Testis (tissue), 3 donors: ENCODE data around the gene RFX1. TPM values are rescaled to one million over a fixed set of nuclear protein-coding genes. Genes with fewer than 3 reads are reported as not detected.

Source experiments
- DNase-seq: peaks from one replicate; pipeline ENCODE4 v3.0.0-alpha.2; 2019
- H3K27ac ChIP-seq, 2 donors: fragments of 200-600 bp; sonication (generic); one replicate each; pipeline ENCODE4 v1.5.1; 2019
- H3K27me3 ChIP-seq: fragments of 200-600 bp; sonication (generic); one replicate; pipeline ENCODE4 v1.5.1; 2019
- H3K36me3 ChIP-seq: fragments of 200-600 bp; sonication (generic); one replicate; pipeline ENCODE4 v1.5.1; 2017; ENCODE audit warnings: low read depth; ENCODE audit errors: missing control alignments
- H3K4me1 ChIP-seq: fragments of 200-600 bp; sonication (generic); one replicate; pipeline ENCODE4 v1.5.1; 2019
- H3K4me3 ChIP-seq, 2 donors: fragments of 200-600 bp; sonication (generic); one replicate each; pipeline ENCODE4 v1.5.1; 2017 to 2019
- H3K9me3 ChIP-seq: fragments of 200-600 bp; sonication (generic); one replicate; pipeline ENCODE4 v1.5.1; 2017
- POLR2A ChIP-seq: fragments of 450-650 bp; IDR thresholded peaks from one replicate; pipeline ENCODE4 v1.6.1; 2017; ENCODE audit warnings: antibody characterized with exemption, mild to moderate bottlenecking, moderate library complexity
- WGBS, 2 donors: methylation state at CpG; one replicate each; pipeline ENCODE4 v1.1.5; 2018; 5-methylcytosine and 5-hydroxymethylcytosine counted together
- intact Hi-C: fragments of 100-400 bp; cut with DNase I; formaldehyde crosslinking; loops from one replicate; pipeline ENCODE4 v1.15.1; 2023; ENCODE audit warnings: low total_unique reads
- polyA plus RNA-seq: library from polyadenylated mRNA; stranded (reverse); fragments of 350-450 nt; fragmentation: Illumina TruSeq; extraction: RNeasy Lipid Tissue Mini Kit (QIAGEN cat#74804); gene quantifications from one replicate; pipeline ENCODE4 v1.2.3, GENCODE V29; 2014; ENCODE audit warnings: low read depth, low replicate concordance; ENCODE audit not compliant: insufficient read depth
- total RNA-seq, 2 donors: library from RNA; depleted of rRNA; stranded (reverse); fragments of >200 nt; gene quantifications; one replicate each; pipeline ENCODE4 v1.2.3, GENCODE V29; 2016
- TF ChIP-seq, protein P1 (sequence below), 3 experiments: fragments of 450-650 bp in 2 of 3; fragments of 200-600 bp in 1 of 3; sonication (generic) in 1 of 3; IDR thresholded peaks; one replicate each; pipeline ENCODE4 v1.5.1; 2016 to 2019; ENCODE audit warnings: antibody characterized with exemption in 3 of 3, mild to moderate bottlenecking in 2 of 3, moderate library complexity in 1 of 3

RFX1 gene
- total and polyA plus RNA-seq, 3 donors from 2014 or later, result 18.3 to 40.9 (median 24.2) TPM

DNA sequence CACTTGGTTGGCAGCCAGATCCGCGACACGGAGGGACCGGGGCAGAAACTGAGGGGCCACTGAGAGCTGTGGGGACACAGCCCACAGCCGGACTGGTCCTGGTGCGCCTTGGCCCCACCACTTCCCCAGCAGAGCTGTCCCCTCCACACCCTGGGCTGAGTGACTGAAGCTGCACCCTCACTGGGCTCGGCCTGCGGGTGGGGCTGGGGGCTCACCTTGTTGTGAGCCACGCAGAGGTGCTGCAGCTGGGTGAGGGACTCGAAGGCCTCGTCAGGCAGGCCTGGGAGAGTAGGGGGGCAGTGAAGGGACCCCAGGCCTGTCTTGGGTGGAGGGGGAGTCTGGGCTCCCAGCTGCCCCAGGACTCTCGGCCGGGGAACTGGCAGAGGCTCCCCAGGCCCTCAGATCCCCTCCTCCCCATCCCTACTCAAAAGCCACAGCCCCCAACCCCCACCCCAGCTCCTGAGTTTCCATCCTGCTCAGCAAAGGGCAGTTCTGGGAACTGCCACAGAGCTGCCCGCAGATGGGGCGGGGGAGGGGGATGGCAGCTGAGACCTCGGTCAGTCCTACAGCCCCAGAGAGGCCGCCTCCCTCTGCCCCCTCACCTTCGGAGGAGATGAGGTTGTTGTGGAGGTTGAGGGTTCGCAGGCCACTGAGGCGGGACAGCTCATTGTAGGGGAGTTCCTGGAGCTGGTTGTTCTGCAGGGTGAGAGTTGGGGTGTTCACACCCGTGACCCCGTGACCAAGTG, 70.2 kb downstream of the RFX1 start:
- DNase-seq, result no peak
- TF ChIP-seq, protein P1, sequence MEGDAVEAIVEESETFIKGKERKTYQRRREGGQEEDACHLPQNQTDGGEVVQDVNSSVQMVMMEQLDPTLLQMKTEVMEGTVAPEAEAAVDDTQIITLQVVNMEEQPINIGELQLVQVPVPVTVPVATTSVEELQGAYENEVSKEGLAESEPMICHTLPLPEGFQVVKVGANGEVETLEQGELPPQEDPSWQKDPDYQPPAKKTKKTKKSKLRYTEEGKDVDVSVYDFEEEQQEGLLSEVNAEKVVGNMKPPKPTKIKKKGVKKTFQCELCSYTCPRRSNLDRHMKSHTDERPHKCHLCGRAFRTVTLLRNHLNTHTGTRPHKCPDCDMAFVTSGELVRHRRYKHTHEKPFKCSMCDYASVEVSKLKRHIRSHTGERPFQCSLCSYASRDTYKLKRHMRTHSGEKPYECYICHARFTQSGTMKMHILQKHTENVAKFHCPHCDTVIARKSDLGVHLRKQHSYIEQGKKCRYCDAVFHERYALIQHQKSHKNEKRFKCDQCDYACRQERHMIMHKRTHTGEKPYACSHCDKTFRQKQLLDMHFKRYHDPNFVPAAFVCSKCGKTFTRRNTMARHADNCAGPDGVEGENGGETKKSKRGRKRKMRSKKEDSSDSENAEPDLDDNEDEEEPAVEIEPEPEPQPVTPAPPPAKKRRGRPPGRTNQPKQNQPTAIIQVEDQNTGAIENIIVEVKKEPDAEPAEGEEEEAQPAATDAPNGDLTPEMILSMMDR (IDR thresholded peaks at IDR 0.05), result no peak
- TF ChIP-seq POLR2A, result no peak
- Histone ChIP-seq H3K27ac (no peak overlapping the region), H3K27me3 (no peaks in the 10 kb centered on the region), H3K36me3 (no peaks in the 10 kb centered on the region), H3K4me3 (no peak overlapping the region), H3K9me3 (no peaks in the 10 kb centered on the region), H3K4me1 (peaks cover 4% of the 10 kb centered on the region)
- intact Hi-C loops, result no loop called here
- 79 to 83% methylated on average over 16 to 22 of the region's 22 CpGs for WGBS, 2 donors

DNA sequence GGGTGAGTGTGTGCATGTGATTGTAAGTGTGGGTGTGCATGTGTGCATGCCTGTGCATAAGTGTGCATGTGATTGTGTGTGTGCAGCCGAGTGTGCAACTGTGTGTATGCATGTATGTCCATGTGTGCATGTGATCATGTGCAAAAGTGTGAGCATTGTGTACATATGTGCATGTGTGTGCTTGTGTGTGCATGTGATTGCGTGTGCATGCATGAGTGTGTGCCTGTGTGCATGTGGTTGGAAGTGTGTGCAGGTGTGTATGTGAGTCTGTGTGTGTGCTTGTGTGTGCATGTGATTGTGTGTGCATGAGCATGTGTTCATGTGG, 71.4 kb downstream of the RFX1 start:
- no peak for DNase-seq
- Histone ChIP-seq H3K36me3 (no peaks in the 10 kb centered on the region), H3K27me3 (no peaks in the 10 kb centered on the region), H3K27ac (no peak overlapping the region), H3K9me3 (no peaks in the 10 kb centered on the region), H3K4me1 (peaks cover 4% of the 10 kb centered on the region), H3K4me3 (no peak overlapping the region)
- intact Hi-C loops, result no loop called here
- TF ChIP-seq POLR2A, result no peak
- TF ChIP-seq, protein P1 (IDR thresholded peaks at IDR 0.05), result no peak
- WGBS, 2 donors, result 77 to 84% methylated on average over 2 of the region's 2 CpGs

DNA sequence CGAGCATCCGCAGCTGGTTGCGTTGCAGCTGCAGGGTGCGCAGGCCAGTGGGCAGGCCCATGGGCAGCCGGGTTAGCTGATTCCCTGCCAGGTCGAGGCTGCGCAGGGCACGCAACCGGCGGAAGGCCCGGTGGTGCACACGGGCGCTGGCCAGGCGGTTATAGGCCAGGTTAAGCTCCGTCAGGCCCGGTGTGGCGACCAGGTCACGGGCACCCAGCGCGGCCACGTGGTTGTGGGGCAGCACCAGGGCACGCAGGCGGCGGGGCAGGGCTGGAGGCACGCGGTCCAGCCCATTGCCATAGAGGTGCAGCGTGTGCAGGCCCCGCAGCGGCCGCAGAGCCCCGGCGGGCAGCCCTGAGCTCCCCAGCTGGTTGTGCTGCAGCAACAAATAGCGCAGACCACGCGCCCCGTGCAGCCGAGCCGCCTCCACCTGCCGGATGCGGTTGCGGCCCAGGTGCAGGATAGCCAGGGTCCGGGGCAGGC, 73.2 kb downstream of the RFX1 start:
- DNase-seq, result no peak
- intact Hi-C loops, result no loop called here
- no peak overlapping the region for H3K27ac ChIP-seq
- WGBS, 2 donors, result 94% methylated on average over 38 of the region's 42 CpGs; no CpG with 5 or more reads in 1 of the 2 donors
- H3K4me1 ChIP-seq, result peaks cover 4% of the 10 kb centered on the region
- H3K9me3 ChIP-seq, result no peaks in the 10 kb centered on the region
- no peaks in the 10 kb centered on the region for H3K36me3 ChIP-seq
- no peak overlapping the region for H3K4me3 ChIP-seq
- no peaks in the 10 kb centered on the region for H3K27me3 ChIP-seq
- TF ChIP-seq, protein P1 (IDR thresholded peaks at IDR 0.05), result no peak
- no peak for TF ChIP-seq POLR2A

DNA sequence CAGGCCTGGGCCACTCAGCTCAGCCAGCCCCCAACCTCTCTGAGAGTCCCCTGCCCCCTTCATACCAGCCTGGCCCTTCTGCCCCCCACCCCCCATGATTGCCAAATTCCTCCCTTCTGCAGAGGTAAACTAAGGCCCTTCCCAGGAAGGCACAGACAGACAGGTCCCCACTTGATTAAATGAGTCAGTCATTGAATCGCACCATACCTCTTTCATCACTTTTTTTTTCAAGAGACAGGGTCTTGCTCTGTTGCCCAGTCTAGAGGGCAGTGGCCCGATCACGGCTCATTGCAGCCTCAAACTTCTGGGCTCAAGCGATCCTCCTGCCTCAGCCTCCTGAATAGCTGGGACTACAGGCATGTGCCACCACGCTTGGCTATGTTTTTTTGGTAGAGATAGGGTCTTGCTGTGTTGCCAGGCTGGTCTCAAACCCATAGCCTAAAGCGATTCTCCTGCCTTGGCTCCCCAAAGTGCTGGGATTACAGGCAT, 73.9 kb downstream of the RFX1 start:
- no peaks in the 10 kb centered on the region for H3K4me1 ChIP-seq
- intact Hi-C loops, result no loop called here
- DNase-seq, result no peak
- TF ChIP-seq, protein P1 (IDR thresholded peaks at IDR 0.05), result no peak
- TF ChIP-seq POLR2A, result no peak
- no peaks in the 10 kb centered on the region for H3K36me3 ChIP-seq
- 92 to 95% methylated on average over 6 of the region's 6 CpGs for WGBS, 2 donors
- no peak overlapping the region for H3K4me3 ChIP-seq
- no peaks in the 10 kb centered on the region for H3K9me3 ChIP-seq
- H3K27ac ChIP-seq, result no peak overlapping the region
- H3K27me3 ChIP-seq, result no peaks in the 10 kb centered on the region
